ENCODE measurements around the gene SLC17A8.
A peak's percentile ranks its signal among the peaks of the same experiment; 100 is the strongest.

GRCh38 chr12:100348657-100349454 is 8.0 kb upstream of the SLC17A8 start:
- TF ChIP-seq CTCF (IDR thresholded peaks at IDR 0.05), result peak in 2 of 6 experiments; percentile 15 to 39
- TF ChIP-seq POLR2A (IDR thresholded peaks at IDR 0.05), result no peak
